Adrenal gland (tissue), 12 donors: Measurements from ENCODE around the gene GNAQ. TPM values are rescaled to one million over a fixed set of nuclear protein-coding genes. Genes with fewer than 3 reads are reported as not detected.

Source experiments
- DNase-seq, 7 donors: peaks; one replicate each; pipeline ENCODE4 v3.0.0-alpha.2; 2019 to 2020
- H3K27ac ChIP-seq, 5 donors: fragments of 200-600 bp; sonication (generic) in 4 of 5; 1 replicate in 3 of 5; 2 replicates in 2 of 5; pipeline versions ENCODE4 v1.5.1 to v1.8.0; 2016 to 2020; ENCODE audit warnings: mild to moderate bottlenecking in 1 of 5
- H3K27me3 ChIP-seq: fragments of 200-600 bp; 2 replicates; pipeline ENCODE4 v1.8.0; 2021
- H3K36me3 ChIP-seq, 2 donors: fragments of 200-600 bp; replicated peaks in 1 of 2; 1 replicate in 1 of 2; 2 replicates in 1 of 2; pipeline versions ENCODE4 v1.5.1 to v1.8.0; 2018 to 2022
- H3K4me1 ChIP-seq, 2 donors: fragments of 200-600 bp; replicated peaks in 1 of 2; 1 replicate in 1 of 2; 2 replicates in 1 of 2; pipeline versions ENCODE4 v1.5.1 to v1.8.0; 2018 to 2021
- H3K4me3 ChIP-seq, 4 donors: fragments of 200-600 bp; sonication (generic) in 3 of 4; one replicate each; pipeline ENCODE4 v1.5.1; 2016 to 2018
- H3K9me3 ChIP-seq, 3 donors: fragments of 200-600 bp; sonication (generic) in 1 of 3; replicated peaks in 1 of 3; 1 replicate in 2 of 3; 2 replicates in 1 of 3; pipeline versions ENCODE4 v1.5.1 to v1.8.0; 2016 to 2021
- CTCF ChIP-seq, 6 experiments: fragments of 450-650 bp in 4 of 6; fragments of 200-600 bp in 2 of 6; sonication (generic) in 1 of 6; IDR thresholded peaks; 1 replicate in 5 of 6; 2 replicates in 1 of 6; pipeline versions ENCODE4 v1.5.1 to v1.8.0; 2016 to 2021; ENCODE audit warnings: antibody characterized with exemption in 6 of 6, mild to moderate bottlenecking in 2 of 6, moderate library complexity in 1 of 6
- POLR2A ChIP-seq, 2 donors: fragments of 450-650 bp; IDR thresholded peaks; one replicate each; pipeline ENCODE4 v1.6.1; 2017; ENCODE audit warnings: antibody characterized with exemption in 2 of 2, mild to moderate bottlenecking in 2 of 2, moderate library complexity in 1 of 2
- WGBS, 4 donors: extraction: QIAGEN DNeasy Blood & Tissue Kit in 2 of 4; methylation state at CpG; one replicate each; pipeline versions ENCODE4 v1.1.5 to v1.1.7; 2013 to 2017; 5-methylcytosine and 5-hydroxymethylcytosine counted together
- intact Hi-C, 2 donors: fragments of 100-400 bp; cut with DNase I; formaldehyde crosslinking; loops; one replicate each; pipeline versions ENCODE4 v1.14.1 to v1.15.0; 2022 to 2023
- polyA plus RNA-seq, 3 donors: library from polyadenylated mRNA; stranded (reverse); fragments of 200-250 nt in 2 of 3; fragments of 350-450 nt in 1 of 3; fragmentation: Illumina TruSeq in 1 of 3; extraction: RNeasy Lipid Tissue Mini Kit (QIAGEN cat#74804) in 1 of 3; gene quantifications; one replicate each; pipeline ENCODE4 v1.2.3, GENCODE V29; 2013 to 2014
- total RNA-seq, 9 donors: library from RNA; depleted of rRNA in 4 of 9; stranded (reverse); fragments of >200 nt in 4 of 9; fragments of 120-200 nt in 1 of 9; fragmentation: NEBNext Ultra II Directional in 1 of 9; extraction: Animal tissue kit (Norgen Biotek cat#: 25700) in 1 of 9; gene quantifications; one replicate each; pipeline versions ENCODE4 v1.1.0 to v1.2.4, GENCODE V29; 2013 to 2023
- donor health status: healthy with polysubstance abuse.
- donor health status: Bipolar disorder and iron deficiency.
- donor health status: DM: yes; HTN: yes; CAD: no.
- donor health status: DM: no; HTN: no; CAD: no.
- donor health status: DM: no; HTN: no; CAD: no.
- donor health status: DM: yes; HTN: yes; CAD: no.

GNAQ gene
- total and polyA plus RNA-seq, 12 donors = 15.8 to 71.7 (median 45.1) TPM

GRCh38 chr9:77981907-77982306, 49.7 kb downstream of the GNAQ start:
- 83 to 93% (median 87%) methylated on average over 1 of the region's 1 CpG for WGBS, 4 donors
- no peak for DNase-seq
- TF ChIP-seq CTCF (IDR thresholded peaks at IDR 0.05) (no peak), POLR2A (IDR thresholded peaks at IDR 0.05) (no peak)
- Histone ChIP-seq H3K4me3 (no peak overlapping the region), H3K36me3 (no peaks in the 10 kb centered on the region), H3K4me1 (peaks cover 16 to 68% of the 10 kb centered on the region in 2 donors), H3K27me3 (no peaks in the 10 kb centered on the region), H3K27ac (no peak overlapping the region), H3K9me3 (no peaks in the 10 kb centered on the region)
- intact Hi-C loops = loop anchor here in 1 of 2 donors (10.0 kb wide), 1 partner anchor 53 kb away; the partner anchor contains the start of gene GNAQ

GRCh38 chr9:77981332-77981731, 50.3 kb downstream of the GNAQ start:
- Histone ChIP-seq H3K27ac (no peak overlapping the region), H3K36me3 (no peaks in the 10 kb centered on the region), H3K4me1 (peaks cover 16 to 66% of the 10 kb centered on the region in 2 donors), H3K27me3 (no peaks in the 10 kb centered on the region), H3K4me3 (no peak overlapping the region), H3K9me3 (no peaks in the 10 kb centered on the region)
- 5 to 10% (median 8%) methylated on average over 2 of the region's 2 CpGs for WGBS, 4 donors
- peak; percentile 34 to 70 (median 42) for DNase-seq
- intact Hi-C loops = loop anchor here in 1 of 2 donors (10.0 kb wide), 1 partner anchor 53 kb away; the partner anchor contains the start of gene GNAQ
- TF ChIP-seq POLR2A (IDR thresholded peaks at IDR 0.05) (no peak), CTCF (IDR thresholded peaks at IDR 0.05) (peak in 2 of 6 experiments; percentile 6 to 9)

GRCh38 chr9:77980622-77981021, 51.0 kb downstream of the GNAQ start:
- TF ChIP-seq CTCF (IDR thresholded peaks at IDR 0.05) (no peak), POLR2A (IDR thresholded peaks at IDR 0.05) (no peak)
- peaks cover 16 to 65% of the 10 kb centered on the region in 2 donors for H3K4me1 ChIP-seq
- no peaks in the 10 kb centered on the region for H3K36me3 ChIP-seq
- H3K27ac ChIP-seq = no peak overlapping the region
- no peak overlapping the region for H3K4me3 ChIP-seq
- no peaks in the 10 kb centered on the region for H3K9me3 ChIP-seq
- intact Hi-C loops = loop anchor here in 1 of 2 donors (10.0 kb wide), 1 partner anchor 54 kb away; the partner anchor contains the start of gene GNAQ
- H3K27me3 ChIP-seq = no peaks in the 10 kb centered on the region
- DNase-seq = no peak

GRCh38 chr9:77978086-77978781, 53.4 kb downstream of the GNAQ start:
- no peak overlapping the region for H3K27ac ChIP-seq

More at GRCh38 chr9:77978086-77978781, 53.4 kb downstream of the GNAQ start:
- WGBS, 4 donors = 74 to 79% (median 75%) methylated on average over 3 of the region's 3 CpGs
- Histone ChIP-seq H3K9me3 (no peaks in the 10 kb centered on the region), H3K4me1 (peaks cover 21 to 70% of the 10 kb centered on the region in 2 donors), H3K36me3 (no peaks in the 10 kb centered on the region), H3K4me3 (no peak overlapping the region), H3K27me3 (no peaks in the 10 kb centered on the region)
- intact Hi-C loops = loop anchor here in 1 of 2 donors (5.0 kb wide), 1 partner anchor 54 kb away; the partner anchor contains the start of gene GNAQ
- TF ChIP-seq POLR2A (IDR thresholded peaks at IDR 0.05) (no peak), CTCF (IDR thresholded peaks at IDR 0.05) (no peak)
- no peak for DNase-seq
